HG02642 (cell line): Measurements from ENCODE around the gene KIF25.

Experiments
- ATAC-seq: cut with Tn5 transposase; IDR thresholded peaks from one replicate; pipeline ENCODE4 v1.9.1; 2021; ENCODE audit warnings: mild to moderate bottlenecking; ENCODE audit not compliant: unreplicated experiment, poor library complexity

Gene KIF25

GRCh38 chr6:168014428-168014827 is 17.0 kb downstream of the KIF25 start:
- no peak for ATAC-seq

DNA sequence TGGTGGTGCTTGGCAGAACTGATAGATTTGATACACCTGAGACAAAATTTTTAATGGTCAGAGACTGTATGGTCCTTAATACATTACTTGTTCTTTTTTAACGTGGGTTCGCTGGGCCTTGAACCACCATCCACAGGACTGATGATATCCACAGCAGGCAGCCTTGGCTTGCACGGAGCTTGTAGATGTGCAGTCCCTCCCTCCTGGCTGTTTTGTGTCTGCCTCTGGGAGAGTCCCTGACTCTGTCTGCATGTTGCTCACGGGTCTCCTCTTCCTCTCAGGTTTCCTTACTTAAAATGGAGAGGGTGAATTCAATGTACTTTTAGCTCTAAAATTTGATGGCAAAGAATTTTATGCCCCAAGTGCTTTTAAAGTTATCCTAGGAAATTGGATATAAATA is 17.5 kb downstream of the KIF25 start:
- ATAC-seq: no peak

- no peak for ATAC-seq
Observed at GRCh38 chr6:168015482-168016175, 18.2 kb downstream of the KIF25 start.

GRCh38 chr6:168016176-168016620 is 18.7 kb downstream of the KIF25 start:
- ATAC-seq: no peak

DNA sequence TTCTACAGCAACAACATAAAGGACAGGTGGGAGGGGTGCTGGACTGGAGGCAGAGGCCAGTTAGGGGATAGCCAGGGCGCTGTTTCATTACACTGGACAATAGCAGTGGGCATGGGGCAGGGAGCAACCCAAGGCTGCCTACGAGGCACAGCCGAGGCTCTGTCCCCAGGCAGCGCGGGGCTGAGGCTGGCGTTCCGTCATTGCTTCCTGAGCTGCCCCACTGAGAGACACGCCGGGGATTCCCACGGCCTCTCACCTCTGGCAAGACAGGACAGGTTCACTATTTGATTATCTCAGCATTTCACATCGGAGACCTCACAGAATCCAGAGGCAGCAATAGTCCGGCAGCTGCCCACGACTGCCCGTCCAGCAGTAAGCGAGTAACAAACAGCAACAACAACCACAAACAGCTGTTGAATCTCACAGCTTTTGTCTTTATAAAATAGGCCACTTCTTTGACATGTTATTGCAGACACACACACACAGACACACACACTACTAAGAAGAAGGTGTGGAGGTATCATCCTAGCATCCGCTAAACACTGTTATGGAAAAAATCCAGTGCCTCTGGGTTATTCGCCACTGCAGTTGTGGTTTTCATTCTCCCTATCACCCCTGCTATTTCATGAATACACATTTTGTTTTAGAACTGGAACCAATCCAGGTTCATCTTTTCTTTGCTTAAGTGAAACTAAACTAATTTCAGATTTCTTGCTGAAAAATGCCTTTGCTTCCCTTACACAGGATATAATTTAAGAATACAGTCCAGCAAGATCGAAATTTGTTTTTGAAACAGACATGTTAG is 19.5 kb downstream of the KIF25 start:
- no peak for ATAC-seq

- no peak for ATAC-seq
Observed at GRCh38 chr6:168017629-168018028, 20.2 kb downstream of the KIF25 start.

GRCh38 chr6:168018664-168019063 is 21.2 kb downstream of the KIF25 start:
- ATAC-seq: no peak

DNA sequence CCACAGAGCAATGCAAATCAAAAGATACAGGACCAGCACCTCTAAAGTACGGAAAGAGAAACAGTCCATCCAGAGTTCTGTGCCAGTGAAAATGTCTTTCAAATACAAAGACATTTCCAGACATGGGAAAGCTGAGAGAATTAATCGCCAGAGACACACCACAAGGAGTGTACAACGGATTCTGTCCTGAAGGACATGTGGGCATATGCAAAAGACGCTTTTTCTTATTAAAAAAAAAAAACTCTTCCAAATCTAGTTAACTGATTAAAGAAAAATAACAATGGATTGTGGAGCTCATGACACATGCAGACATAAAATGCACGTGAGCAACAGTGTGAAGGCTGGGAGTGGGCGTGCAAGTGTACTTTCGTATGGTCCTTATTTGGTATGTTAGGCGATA is 22.8 kb downstream of the KIF25 start:
- ATAC-seq: no peak

GRCh38 chr6:168021581-168021980 is 24.1 kb downstream of the KIF25 start:
- no peak for ATAC-seq

GRCh38 chr6:168022488-168023321 is 25.2 kb downstream of the KIF25 start:
- ATAC-seq: no peak

DNA sequence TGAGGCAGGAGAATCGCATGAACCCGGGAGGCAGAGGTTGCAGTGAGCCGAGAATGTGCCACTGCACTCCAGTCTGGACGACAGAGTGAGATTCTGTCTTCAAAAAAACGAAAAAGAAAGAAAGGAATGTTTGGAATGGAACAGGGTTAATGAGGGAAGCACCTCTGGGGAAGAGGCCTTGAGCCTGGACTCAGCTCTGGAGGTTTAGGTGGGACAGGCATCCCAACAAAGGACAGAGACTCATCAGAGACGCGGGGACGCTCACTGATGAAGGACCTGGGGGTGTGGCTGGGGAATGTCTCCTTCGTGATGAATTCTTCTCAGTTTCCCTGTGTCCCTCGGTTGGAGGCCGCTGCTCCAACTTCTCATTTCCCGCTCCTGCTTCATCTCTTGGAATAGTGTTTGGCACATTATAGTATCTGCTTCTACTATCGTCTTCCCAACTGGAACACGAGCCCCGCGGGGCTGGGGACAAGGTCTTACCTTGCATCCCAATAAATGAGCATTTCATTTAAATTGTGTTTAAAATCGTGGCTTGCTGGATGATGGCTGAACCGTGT is 27.6 kb downstream of the KIF25 start:
- no peak for ATAC-seq

DNA sequence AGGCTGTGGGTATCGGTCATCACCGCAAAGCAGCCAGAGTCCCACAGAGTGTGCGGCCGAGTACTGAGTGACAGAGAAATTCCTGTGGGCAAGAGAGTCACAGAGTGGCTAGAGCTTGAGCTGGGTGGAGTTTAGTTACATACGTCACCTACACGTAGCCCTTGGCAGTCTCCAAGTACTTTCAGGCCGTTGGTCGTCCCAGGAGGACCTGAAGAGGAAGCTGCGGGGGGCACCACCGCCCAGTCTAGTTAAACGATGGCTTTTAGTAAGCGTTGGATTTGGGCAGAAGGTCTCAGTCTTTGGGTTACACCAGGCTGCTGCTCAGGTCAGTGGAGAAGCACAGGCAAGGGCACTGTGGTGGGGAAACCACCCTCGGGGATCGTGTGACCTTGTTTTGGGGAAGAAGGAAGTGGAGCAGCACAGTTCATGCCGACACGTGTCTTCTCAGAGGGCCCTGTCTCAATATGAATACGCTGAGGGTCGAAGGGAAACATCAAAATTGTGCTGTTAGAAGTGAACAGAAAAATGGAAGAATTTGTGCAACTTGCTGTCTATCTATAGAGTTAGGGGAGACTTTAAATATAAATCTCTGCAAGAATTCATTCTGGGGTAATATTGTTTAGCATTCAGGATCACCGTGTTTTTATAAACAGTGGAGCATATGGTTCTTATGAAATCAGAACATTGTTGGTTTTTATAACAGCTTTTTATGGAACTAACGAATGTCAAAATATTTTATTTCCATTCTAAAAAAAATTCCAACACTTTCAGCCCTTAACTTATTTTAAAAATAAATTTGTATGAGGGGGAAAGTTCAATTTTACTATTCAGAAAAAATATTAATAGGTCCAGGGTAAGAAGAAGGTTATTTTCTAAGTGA is 28.6 kb downstream of the KIF25 start:
- no peak for ATAC-seq

GRCh38 chr6:168026925-168027324 is 29.5 kb downstream of the KIF25 start:
- no peak for ATAC-seq

GRCh38 chr6:168027521-168027920 is 30.1 kb downstream of the KIF25 start:
- no peak for ATAC-seq

DNA sequence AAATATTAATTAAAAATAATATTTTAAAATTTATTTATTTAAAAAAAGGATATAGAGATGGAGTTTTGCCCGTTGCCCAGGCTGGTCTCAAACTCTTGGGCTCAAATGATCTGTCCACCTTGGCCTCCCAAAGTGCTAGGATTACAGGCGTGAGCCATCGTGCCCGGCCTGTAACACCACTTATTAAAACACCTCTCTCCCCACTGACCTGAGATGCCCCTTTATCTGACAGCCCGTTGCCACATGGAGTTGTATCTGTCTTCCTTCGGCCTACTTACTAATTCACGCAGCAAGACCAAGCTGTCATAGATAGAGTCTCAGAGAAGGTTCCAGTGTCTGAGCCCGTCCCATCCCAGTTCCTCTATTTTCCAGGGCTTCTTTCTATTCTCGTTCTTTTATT is 30.7 kb downstream of the KIF25 start:
- no peak for ATAC-seq

DNA sequence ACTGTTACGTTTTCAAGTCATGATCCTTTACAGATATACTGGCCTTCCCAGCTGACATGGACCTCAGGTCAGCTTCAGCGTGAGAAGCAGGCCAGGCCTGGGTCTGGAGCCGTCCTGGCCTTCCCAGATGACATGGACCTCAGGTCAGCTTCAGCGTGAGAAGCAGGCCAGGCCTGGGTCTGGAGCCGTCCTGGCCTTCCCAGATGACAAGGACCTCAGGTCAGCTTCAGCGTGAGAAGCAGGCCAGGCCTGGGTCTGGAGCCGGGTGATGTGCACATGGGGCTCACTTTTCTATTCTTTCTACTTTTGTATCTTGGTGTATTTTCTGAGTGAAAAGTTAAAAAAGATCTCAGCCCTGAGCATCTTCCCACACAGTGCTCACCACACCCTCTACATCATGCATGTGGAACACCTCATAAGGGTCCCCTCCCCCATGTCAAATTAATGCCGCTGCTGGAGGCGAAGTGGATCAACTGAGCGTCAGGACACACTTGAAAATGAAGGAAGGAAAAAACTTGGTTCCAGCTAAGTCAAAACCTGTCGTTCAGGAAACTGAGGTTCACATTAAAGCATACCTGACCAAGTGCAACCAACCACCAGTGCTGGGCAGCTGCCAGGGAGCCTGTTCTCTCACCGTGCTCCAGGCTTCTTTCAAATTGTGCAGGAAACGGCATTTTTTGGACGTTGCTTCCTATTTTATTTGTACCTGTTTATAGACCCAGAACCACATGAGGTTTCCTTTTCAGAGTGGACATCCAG is 32.2 kb downstream of the KIF25 start:
- ATAC-seq: no peak

- no peak for ATAC-seq
Observed at GRCh38 chr6:168030218-168030746, 32.8 kb downstream of the KIF25 start.

GRCh38 chr6:168030908-168031307 is 33.4 kb downstream of the KIF25 start:
- no peak for ATAC-seq
